ENCODE data around the gene KIAA0930. TPM values are rescaled to one million over a fixed set of nuclear protein-coding genes. Genes with fewer than 3 reads are reported as not detected.

KIAA0930 gene
- total and polyA plus RNA-seq, 3 donors from 2014 or later, result 62.4 to 77.5 (median 62.9) TPM

DNA sequence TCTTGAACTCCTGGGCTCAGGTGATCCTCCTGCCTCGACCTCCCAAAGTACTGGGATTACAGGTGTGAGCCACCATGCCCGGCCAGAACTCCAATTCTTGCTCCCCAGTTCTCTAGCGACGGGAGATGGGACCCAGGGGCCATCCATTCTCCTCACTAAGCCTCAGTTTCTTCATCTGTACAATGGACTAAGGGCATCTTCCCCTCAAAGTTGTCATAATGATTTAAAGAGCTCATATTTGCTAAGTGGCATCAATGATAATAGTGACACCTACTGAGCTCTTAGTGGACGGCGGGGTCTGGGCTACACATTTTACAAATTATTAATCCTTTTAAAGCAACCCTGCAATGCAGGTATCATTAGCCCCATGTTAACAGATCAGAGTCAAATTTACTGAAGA lies 34.5 kb downstream of the KIAA0930 start:
- H3K27ac ChIP-seq, result no peak overlapping the region
- no peaks in the 10 kb centered on the region for H3K36me3 ChIP-seq (ENCODE audit: low read depth, missing control alignments)
- no peak for TF ChIP-seq CTCF (IDR thresholded peaks at IDR 0.05)
- TF ChIP-seq POLR2A (IDR thresholded peaks at IDR 0.05), result no peak
- H3K4me1 ChIP-seq, result peaks cover 18% of the 10 kb centered on the region
- no peaks in the 10 kb centered on the region for H3K27me3 ChIP-seq
- H3K9me3 ChIP-seq, result no peaks in the 10 kb centered on the region
- WGBS, 2 donors, result 95 to 98% methylated on average over 6 of the region's 6 CpGs
- DNase-seq, result no peak
- intact Hi-C loops (cut with DNase I; ENCODE audit: low total_unique reads), result no loop called here
- no peak overlapping the region for H3K4me3 ChIP-seq

DNA sequence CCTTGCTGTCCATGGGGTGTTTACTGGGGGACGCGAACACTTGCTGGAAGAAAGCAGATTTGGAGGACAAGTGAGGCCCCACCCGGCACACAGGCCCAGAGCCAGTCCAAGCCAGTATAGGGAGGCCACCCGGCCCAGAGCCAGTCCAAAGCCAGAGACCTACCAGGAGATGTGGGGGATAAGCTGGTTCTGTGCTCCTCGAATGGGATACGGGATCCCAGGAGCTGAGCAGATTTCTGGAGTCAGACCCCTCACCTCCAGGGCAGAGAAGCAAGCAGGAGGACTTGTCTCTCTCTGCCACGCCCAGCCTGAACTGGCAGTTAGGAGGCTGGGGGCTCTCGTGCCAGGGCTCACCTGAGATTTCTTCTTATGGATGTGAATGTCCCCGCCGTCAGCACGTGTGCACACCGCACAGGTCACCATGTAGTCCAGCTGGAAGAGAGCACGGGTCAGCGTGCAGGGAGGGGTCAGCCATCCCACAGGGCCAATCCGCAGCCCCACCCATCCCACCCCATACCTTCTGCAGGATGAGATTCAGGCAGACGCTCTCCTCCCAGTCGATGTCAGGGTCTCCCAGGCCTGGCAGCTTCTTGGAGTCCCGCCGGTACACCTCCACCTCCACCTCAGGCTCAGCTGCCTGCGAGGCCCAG lies 35.3 kb downstream of the KIAA0930 start:
- Histone ChIP-seq H3K36me3 (ENCODE audit: low read depth, missing control alignments) (no peaks in the 10 kb centered on the region), H3K4me1 (peaks cover 18% of the 10 kb centered on the region), H3K9me3 (no peaks in the 10 kb centered on the region), H3K4me3 (no peak overlapping the region), H3K27me3 (no peaks in the 10 kb centered on the region), H3K27ac (peak overlapping the region in 1 of 2 donors; percentile 24)
- TF ChIP-seq CTCF (IDR thresholded peaks at IDR 0.05), result no peak
- no peak for TF ChIP-seq POLR2A (IDR thresholded peaks at IDR 0.05)
- intact Hi-C loops (cut with DNase I; ENCODE audit: low total_unique reads), result no loop called here
- 86 to 92% methylated on average over 19 to 20 of the region's 20 CpGs for WGBS, 2 donors
- no peak for DNase-seq

DNA sequence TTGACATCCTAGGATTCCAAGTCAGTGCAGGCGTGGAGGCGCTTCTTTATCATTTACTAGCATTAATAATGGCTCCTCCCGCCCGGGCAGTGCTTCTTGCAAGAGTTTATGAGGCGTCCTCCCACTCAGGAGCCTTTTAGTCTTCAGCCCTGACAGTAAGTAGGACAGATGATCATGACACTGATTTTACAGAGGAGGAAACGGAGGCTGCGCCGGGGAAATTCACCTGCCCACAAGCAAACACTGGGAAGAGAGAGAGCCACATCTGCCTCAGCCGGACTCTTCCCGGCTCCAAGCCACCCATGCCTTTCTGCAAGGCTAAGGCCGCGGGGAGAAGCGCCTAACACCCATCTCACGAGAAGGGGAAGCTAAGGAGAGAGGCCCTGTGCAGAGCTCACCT lies 35.9 kb downstream of the KIAA0930 start:
- H3K9me3 ChIP-seq, result no peaks in the 10 kb centered on the region
- 71 to 88% methylated on average over 14 of the region's 14 CpGs for WGBS, 2 donors
- peaks cover 18% of the 10 kb centered on the region for H3K4me1 ChIP-seq
- no peaks in the 10 kb centered on the region for H3K36me3 ChIP-seq (ENCODE audit: low read depth, missing control alignments)
- H3K4me3 ChIP-seq, result no peak overlapping the region
- H3K27ac ChIP-seq, result peak overlapping the region in 1 of 2 donors; percentile 24
- TF ChIP-seq POLR2A (IDR thresholded peaks at IDR 0.05) (no peak), CTCF (IDR thresholded peaks at IDR 0.05) (no peak)
- no peaks in the 10 kb centered on the region for H3K27me3 ChIP-seq
- intact Hi-C loops (cut with DNase I; ENCODE audit: low total_unique reads), result no loop called here
- DNase-seq, result no peak

- H3K4me1 ChIP-seq, result peaks cover 18% of the 10 kb centered on the region
- peak overlapping the region in 1 of 2 donors; percentile 19 for H3K27ac ChIP-seq
- no peak for DNase-seq
- 59 to 80% methylated on average over 3 to 13 of the region's 13 CpGs for WGBS, 2 donors
- H3K27me3 ChIP-seq, result no peaks in the 10 kb centered on the region
- TF ChIP-seq CTCF (IDR thresholded peaks at IDR 0.05) (no peak), POLR2A (IDR thresholded peaks at IDR 0.05) (no peak)
- intact Hi-C loops (cut with DNase I; ENCODE audit: low total_unique reads), result no loop called here
- H3K4me3 ChIP-seq, result no peak overlapping the region
- H3K36me3 ChIP-seq (ENCODE audit: low read depth, missing control alignments), result no peaks in the 10 kb centered on the region
- no peaks in the 10 kb centered on the region for H3K9me3 ChIP-seq
Measured at GRCh38 chr22:45204241-45204640, 36.5 kb downstream of the KIAA0930 start.

Measured in testis (tissue), 3 donors.